Colonic mucosa (tissue), 4 donors: ENCODE measurements around the gene ATRX. TPM values are rescaled to one million over a fixed set of nuclear protein-coding genes. Genes with fewer than 3 reads are reported as not detected.

Source experiments
- DNase-seq: peaks from one replicate; pipeline ENCODE4 v3.0.0-alpha.2; 2020
- H3K27ac ChIP-seq: fragments of 200-600 bp; one replicate; pipeline ENCODE4 v1.8.0; 2021
- H3K27me3 ChIP-seq: fragments of 200-600 bp; one replicate; pipeline ENCODE4 v1.8.0; 2021
- H3K36me3 ChIP-seq: fragments of 200-600 bp; one replicate; pipeline ENCODE4 v1.8.0; 2021
- H3K4me1 ChIP-seq: fragments of 200-600 bp; one replicate; pipeline ENCODE4 v1.8.0; 2021; ENCODE audit warnings: mild to moderate bottlenecking
- H3K4me3 ChIP-seq: fragments of 200-600 bp; one replicate; pipeline ENCODE4 v1.8.0; 2021
- H3K9ac ChIP-seq, 2 donors: one replicate each; pipeline ENCODE4 v1.7.0; 2013; ENCODE audit warnings: control low read depth in 2 of 2, low read depth in 2 of 2, low read length in 2 of 2
- H3K9me3 ChIP-seq: fragments of 200-600 bp; one replicate; pipeline ENCODE4 v1.8.0; 2021
- CTCF ChIP-seq: fragments of 200-600 bp; IDR thresholded peaks from one replicate; pipeline ENCODE4 v1.8.0; 2022; ENCODE audit warnings: antibody characterized with exemption, mild to moderate bottlenecking
- intact Hi-C: fragments of 100-400 bp; cut with DNase I; formaldehyde crosslinking; loops from one replicate; pipeline ENCODE4 v1.14.1; 2022
- total RNA-seq, 2 donors: library from RNA; stranded (reverse); fragmentation: NEBNext Ultra II Directional in 1 of 2; extraction: Animal tissue kit (Norgen Biotek cat#: 25700) in 1 of 2; gene quantifications; one replicate each; pipeline ENCODE4 v1.2.1, GENCODE V29; 2021
- donor health status: healthy.
- donor health status: DM: no; HTN: no; CAD: no.
- donor health status: DM: no; HTN: no; CAD: no.

ATRX gene
- total RNA-seq, 2 donors from 2014 or later, result 44.2 to 57.0 TPM

DNA sequence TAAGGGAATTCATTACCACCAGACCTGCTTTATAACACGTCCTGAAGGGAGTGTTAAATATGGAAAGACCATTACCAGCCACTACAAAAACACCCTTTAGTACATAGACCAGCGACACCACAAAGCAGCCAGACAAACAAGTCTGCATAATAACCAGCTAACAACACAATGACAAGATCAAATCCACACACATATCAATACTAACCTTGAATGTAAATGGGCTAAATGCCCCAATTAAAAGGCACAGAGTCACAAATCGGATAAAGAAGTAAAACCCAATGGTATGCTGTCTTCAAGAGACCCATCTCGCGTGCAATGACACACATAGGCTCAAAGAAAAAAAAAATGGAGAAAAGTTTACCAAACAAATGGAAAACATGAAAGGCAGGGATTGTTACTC is 302.0 kb downstream of the ATRX start:
- H3K4me1 ChIP-seq, result no peaks in the 10 kb centered on the region
- H3K36me3 ChIP-seq, result no peaks in the 10 kb centered on the region
- H3K9me3 ChIP-seq, result no peaks in the 10 kb centered on the region
- no peak overlapping the region for H3K4me3 ChIP-seq
- H3K27me3 ChIP-seq, result no peaks in the 10 kb centered on the region
- intact Hi-C loops, result no loop called here
- no peak for DNase-seq
- H3K9ac ChIP-seq, result no peak overlapping the region
- TF ChIP-seq CTCF, result no peak
- H3K27ac ChIP-seq, result no peak overlapping the region

- no peaks in the 10 kb centered on the region for H3K4me1 ChIP-seq
- no peaks in the 10 kb centered on the region for H3K27me3 ChIP-seq
- no peaks in the 10 kb centered on the region for H3K9me3 ChIP-seq
- TF ChIP-seq CTCF, result no peak
- H3K9ac ChIP-seq, result no peak overlapping the region
- H3K4me3 ChIP-seq, result no peak overlapping the region
- no peak for DNase-seq
- intact Hi-C loops, result no loop called here
- no peaks in the 10 kb centered on the region for H3K36me3 ChIP-seq
- no peak overlapping the region for H3K27ac ChIP-seq
Measured at GRCh38 chrX:77455437-77455836, 330.6 kb downstream of the ATRX start.

Other genes with a start within 250 kb of the ATRX start
- 10 to 100 TPM; 55.8 to 58.0 TPM for gene MAGT1, start 109.2 kb upstream of the ATRX start, total RNA-seq
- 100 to 1,000 TPM; 485 to 517 TPM for gene COX7B, start 113.3 kb upstream of the ATRX start, total RNA-seq
- gene ATP7A, start 124.5 kb upstream of the ATRX start, total RNA-seq, result 10 to 100 TPM in 1 of 2 donors, 1 to 10 TPM in 1; 8.3 to 11.8 TPM
- gene PGAM4, start 183.4 kb upstream of the ATRX start, total RNA-seq, result under 1 TPM in 1 of 2 donors, not detected in 1; 0.77 TPM